ENCODE results near the gene NPR3. TPM values are rescaled to one million over a fixed set of nuclear protein-coding genes. Genes with fewer than 3 reads are reported as not detected.

The NPR3 gene
- total RNA-seq, 1 experiment from 2014 or later: not detected

- H3K56ac ChIP-seq (ENCODE audit: insufficient read length, low read depth, low read length): no peak overlapping the region
- no peak overlapping the region for H3K27ac ChIP-seq (ENCODE audit: insufficient read length, low read depth, low read length)
- H3K14ac ChIP-seq (ENCODE audit: insufficient read depth, low read length): no peak overlapping the region
- H3K4me3 Mint-ChIP-seq: no peak overlapping the region
- H4K20me1 ChIP-seq (ENCODE audit: control insufficient read depth, insufficient read depth, insufficient read length): no peaks in the 10 kb centered on the region
- H3K4me2 ChIP-seq (ENCODE audit: insufficient read depth, insufficient read length, low read length): no peak overlapping the region
- H3K27me3 ChIP-seq (ENCODE audit: insufficient read depth, low read length): no peaks in the 10 kb centered on the region
- H3K18ac ChIP-seq (ENCODE audit: insufficient read length, low read depth, low read length): no peak overlapping the region
- H4K5ac ChIP-seq (ENCODE audit: insufficient read length, low read depth, low read length): no peak overlapping the region
- TF ChIP-seq, protein P1, sequence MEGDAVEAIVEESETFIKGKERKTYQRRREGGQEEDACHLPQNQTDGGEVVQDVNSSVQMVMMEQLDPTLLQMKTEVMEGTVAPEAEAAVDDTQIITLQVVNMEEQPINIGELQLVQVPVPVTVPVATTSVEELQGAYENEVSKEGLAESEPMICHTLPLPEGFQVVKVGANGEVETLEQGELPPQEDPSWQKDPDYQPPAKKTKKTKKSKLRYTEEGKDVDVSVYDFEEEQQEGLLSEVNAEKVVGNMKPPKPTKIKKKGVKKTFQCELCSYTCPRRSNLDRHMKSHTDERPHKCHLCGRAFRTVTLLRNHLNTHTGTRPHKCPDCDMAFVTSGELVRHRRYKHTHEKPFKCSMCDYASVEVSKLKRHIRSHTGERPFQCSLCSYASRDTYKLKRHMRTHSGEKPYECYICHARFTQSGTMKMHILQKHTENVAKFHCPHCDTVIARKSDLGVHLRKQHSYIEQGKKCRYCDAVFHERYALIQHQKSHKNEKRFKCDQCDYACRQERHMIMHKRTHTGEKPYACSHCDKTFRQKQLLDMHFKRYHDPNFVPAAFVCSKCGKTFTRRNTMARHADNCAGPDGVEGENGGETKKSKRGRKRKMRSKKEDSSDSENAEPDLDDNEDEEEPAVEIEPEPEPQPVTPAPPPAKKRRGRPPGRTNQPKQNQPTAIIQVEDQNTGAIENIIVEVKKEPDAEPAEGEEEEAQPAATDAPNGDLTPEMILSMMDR (conservative IDR thresholded peaks at IDR 0.05): no peak
- peak overlapping the region in 1 of 3 experiments; percentile 86; a peak in 1 of 7 replicates for H3K27ac Mint-ChIP-seq
- no peak overlapping the region for H2BK20ac ChIP-seq (ENCODE audit: low read depth, low read length, poor library complexity, severe bottlenecking)
- H3T11ph ChIP-seq (ENCODE audit: low read length): no peak overlapping the region
- no peaks in the 10 kb centered on the region; a peak in 1 of 5 replicates for H3K9me3 Mint-ChIP-seq
- H3K23ac ChIP-seq (ENCODE audit: insufficient read length, low read depth, low read length): no peak overlapping the region
- H3K4ac ChIP-seq (ENCODE audit: low read depth, low read length): no peak overlapping the region
- no peak overlapping the region for H3K9ac ChIP-seq (ENCODE audit: extremely low read depth, insufficient read length, low read length)
- H3K9me3 ChIP-seq (ENCODE audit: control insufficient read depth, low read depth, low read length): no peaks in the 10 kb centered on the region
- no peak overlapping the region for H2BK5ac ChIP-seq (ENCODE audit: insufficient read length, low read length)
- no peaks in the 10 kb centered on the region for H3K36me3 Mint-ChIP-seq (ENCODE audit: insufficient read depth in 1 of 3, low read depth in 3 of 3)
- no CpG with 5 or more reads among the region's 8 CpGs for WGBS (ENCODE audit: extremely low coverage, insufficient read length, low lambda C conversion rate)
- no peak overlapping the region for H4K8ac ChIP-seq (replicated peaks; ENCODE audit: insufficient read length, low read depth, low read length)
- H3K23me2 ChIP-seq (ENCODE audit: insufficient read length, low read depth, low read length, poor library complexity, severe bottlenecking): no peaks in the 10 kb centered on the region
- H3K4me1 ChIP-seq (ENCODE audit: insufficient read depth, low read length): no peaks in the 10 kb centered on the region
- H2BK15ac ChIP-seq (ENCODE audit: low read depth, low read length): no peak overlapping the region
- H3K4me1 Mint-ChIP-seq: no peaks in the 10 kb centered on the region
- H2BK120ac ChIP-seq (ENCODE audit: low read depth, low read length, poor library complexity, severe bottlenecking): no peak overlapping the region
- no peak overlapping the region for H2AK5ac ChIP-seq (ENCODE audit: insufficient read length, low read length)
- no peak overlapping the region for H4K91ac ChIP-seq (ENCODE audit: insufficient read length, low read depth, low read length)
- no peak overlapping the region for H2AFZ ChIP-seq (ENCODE audit: low read length)
- H3K27me3 Mint-ChIP-seq (ENCODE audit: low read depth): no peaks in the 10 kb centered on the region
- no peaks in the 10 kb centered on the region for H3K79me1 ChIP-seq (ENCODE audit: insufficient read depth, low read depth, low read length, poor library complexity, severe bottlenecking)
- no peak overlapping the region for H2BK12ac ChIP-seq (ENCODE audit: insufficient read length, low read depth, low read length)
- DNase-seq: no peak
- H3K79me2 ChIP-seq (ENCODE audit: insufficient read depth, low read length): no peaks in the 10 kb centered on the region
These were observed 23.8 kb downstream of the NPR3 start for GRCh38 chr5:32734827-32735378.

All from H9 (cell line).